ENCODE measurements around the gene FAM234A.

Gene FAM234A

DNA sequence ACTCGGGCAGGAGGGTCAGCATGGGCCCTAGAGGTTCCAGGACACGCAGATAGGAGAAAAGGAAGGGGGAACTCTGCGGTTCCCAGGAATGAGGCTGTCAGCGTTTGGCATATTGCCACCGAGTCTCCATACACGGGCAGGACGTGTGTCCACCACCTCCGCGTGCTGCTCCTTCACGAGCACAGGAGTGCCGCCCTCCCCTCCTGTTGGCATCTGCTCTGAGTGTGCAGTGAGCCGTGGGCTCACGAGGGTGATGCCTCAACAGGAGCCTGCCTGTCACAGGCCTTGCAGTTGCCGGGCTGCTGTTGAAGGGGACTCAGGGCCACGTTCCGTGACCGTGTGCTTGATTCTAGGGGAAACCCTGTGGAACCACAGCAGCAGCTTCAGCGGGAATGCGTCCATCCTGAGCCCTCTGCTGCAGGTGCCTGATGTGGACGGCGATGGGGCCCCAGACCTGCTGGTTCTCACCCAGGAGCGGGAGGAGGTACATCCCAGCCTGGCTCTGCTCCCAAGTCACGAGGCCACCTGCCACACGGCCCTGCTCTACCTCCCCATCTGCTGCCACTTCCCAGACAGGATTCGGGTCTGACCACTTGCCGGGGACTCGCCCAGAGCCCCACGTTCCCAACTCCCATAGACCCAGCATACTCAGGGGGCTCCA is 26.5 kb downstream of the FAM234A start:
- TF ChIP-seq, protein P1, sequence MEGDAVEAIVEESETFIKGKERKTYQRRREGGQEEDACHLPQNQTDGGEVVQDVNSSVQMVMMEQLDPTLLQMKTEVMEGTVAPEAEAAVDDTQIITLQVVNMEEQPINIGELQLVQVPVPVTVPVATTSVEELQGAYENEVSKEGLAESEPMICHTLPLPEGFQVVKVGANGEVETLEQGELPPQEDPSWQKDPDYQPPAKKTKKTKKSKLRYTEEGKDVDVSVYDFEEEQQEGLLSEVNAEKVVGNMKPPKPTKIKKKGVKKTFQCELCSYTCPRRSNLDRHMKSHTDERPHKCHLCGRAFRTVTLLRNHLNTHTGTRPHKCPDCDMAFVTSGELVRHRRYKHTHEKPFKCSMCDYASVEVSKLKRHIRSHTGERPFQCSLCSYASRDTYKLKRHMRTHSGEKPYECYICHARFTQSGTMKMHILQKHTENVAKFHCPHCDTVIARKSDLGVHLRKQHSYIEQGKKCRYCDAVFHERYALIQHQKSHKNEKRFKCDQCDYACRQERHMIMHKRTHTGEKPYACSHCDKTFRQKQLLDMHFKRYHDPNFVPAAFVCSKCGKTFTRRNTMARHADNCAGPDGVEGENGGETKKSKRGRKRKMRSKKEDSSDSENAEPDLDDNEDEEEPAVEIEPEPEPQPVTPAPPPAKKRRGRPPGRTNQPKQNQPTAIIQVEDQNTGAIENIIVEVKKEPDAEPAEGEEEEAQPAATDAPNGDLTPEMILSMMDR (conservative IDR thresholded peaks at IDR 0.05; ENCODE audit: low read length) = no peak
- DNase-seq (ENCODE audit: low read depth) = no peak
- H3K4me3 ChIP-seq (ENCODE audit: low read length) = no peak overlapping the region

DNA sequence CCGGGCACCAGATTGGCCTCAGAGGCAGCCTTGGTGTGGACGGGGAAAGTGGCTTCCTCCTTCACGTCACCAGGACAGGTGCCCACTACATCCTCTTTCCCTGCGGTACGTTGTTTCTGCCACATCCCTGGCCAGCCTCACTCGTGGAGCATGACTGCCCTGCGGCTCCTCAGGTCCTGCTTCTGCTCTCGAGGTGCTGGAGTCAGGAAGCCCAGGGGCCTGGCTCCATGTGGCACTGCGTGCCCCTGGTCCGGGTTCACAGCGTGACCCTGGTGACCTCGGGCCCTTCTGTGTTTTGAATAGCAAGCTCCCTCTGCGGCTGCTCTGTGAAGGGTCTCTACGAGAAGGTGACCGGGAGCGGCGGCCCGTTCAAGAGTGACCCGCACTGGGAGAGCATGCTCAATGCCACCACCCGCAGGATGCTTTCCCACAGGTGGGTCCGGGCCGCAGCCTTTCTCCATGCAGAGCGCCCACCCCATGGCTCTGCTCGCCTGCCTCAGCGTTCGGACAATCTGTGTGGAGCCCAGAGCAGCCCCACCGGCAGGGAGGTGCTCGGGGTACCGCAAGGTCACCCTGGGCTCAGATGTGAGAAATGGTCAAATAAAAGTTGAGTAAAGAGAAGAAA is 27.6 kb downstream of the FAM234A start:
- DNase-seq (ENCODE audit: low read depth) = no peak
- TF ChIP-seq, protein P1 (conservative IDR thresholded peaks at IDR 0.05; ENCODE audit: low read length) = no peak

DNA sequence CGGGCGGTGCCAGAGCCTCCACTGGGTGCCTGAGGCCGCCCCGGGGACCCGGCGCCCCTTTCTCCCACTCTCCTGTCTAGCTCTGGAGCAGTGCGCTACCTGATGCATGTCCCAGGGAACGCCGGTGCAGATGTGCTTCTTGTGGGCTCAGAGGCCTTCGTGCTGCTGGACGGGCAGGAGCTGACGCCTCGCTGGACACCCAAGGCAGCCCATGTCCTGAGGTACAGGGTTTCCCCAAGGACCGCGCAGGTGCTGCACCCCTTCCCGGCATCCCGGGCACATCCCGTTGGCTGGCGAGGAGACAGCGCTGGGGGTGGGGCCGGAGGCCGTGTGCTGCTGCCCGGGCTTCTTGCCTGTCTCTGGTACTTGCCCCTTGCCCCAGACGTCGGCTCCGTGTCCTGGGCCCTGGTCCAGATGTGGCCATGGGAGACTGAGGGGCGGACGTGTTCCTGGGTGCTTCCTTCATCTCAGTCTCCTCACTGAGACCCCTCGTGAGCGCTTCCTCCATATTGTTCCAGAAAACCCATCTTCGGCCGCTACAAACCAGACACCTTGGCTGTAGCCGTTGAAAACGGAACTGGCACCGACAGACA is 28.7 kb downstream of the FAM234A start:
- no peak overlapping the region for H3K4me3 ChIP-seq (ENCODE audit: low read length)
- TF ChIP-seq, protein P1 (conservative IDR thresholded peaks at IDR 0.05; ENCODE audit: low read length) = no peak
- DNase-seq (ENCODE audit: low read depth) = no peak

More for the DNA sequence above, 27.6 kb downstream of the FAM234A start:
- no peak overlapping the region for H3K4me3 ChIP-seq (ENCODE audit: low read length)

DNA sequence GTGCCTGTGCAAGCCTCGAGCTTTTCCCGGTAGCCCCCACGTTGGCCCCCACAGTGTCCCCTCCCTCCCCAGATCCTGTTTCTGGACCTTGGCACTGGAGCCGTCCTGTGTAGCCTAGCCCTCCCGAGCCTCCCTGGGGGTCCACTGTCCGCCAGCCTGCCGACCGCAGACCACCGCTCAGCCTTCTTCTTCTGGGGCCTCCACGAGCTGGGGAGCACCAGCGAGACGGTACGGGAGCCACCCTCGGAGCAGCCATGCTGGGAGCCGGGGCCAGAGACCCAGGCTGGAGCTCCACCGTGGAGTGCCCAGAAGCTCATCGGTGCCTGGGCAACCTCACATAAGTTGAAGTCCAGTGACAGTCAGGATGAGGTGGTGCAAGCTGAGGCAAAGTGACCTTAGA is 29.3 kb downstream of the FAM234A start:
- DNase-seq (ENCODE audit: low read depth) = no peak
- TF ChIP-seq, protein P1 (conservative IDR thresholded peaks at IDR 0.05; ENCODE audit: low read length) = no peak
- no peak overlapping the region for H3K4me3 ChIP-seq (ENCODE audit: low read length)

- no peak overlapping the region for H3K4me3 ChIP-seq (ENCODE audit: low read length)
- TF ChIP-seq, protein P1 (conservative IDR thresholded peaks at IDR 0.05; ENCODE audit: low read length) = no peak
- no peak for DNase-seq (ENCODE audit: low read depth)
These were observed 29.9 kb downstream of the FAM234A start for GRCh38 chr16:264440-264951.

DNA sequence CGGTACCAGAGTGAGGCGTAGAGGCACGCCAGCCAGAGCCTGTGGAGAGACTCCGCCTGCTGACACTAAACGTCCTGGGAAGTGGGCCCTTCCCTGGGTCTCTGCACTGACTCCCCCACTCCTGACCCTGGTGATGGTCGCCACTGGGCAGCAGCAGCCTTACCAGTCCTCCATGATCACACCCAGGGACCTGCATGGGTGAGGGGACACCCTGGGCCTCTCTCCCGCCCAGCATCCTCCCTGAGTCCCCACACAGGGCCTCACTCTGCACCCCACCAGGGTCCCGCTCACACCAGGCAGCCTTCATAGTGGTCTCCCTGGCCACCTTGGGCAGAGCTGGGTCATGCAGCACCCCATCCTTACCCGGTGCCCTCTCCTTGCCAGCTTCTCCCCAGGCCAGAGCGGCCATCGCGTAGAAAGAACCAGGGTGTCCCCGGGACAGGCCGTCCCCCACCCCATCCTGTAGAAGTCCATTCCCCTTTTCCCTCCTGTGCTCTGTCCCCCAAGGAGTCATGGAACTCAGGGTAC is 30.4 kb downstream of the FAM234A start:
- no peak overlapping the region for H3K4me3 ChIP-seq (ENCODE audit: low read length)
- no peak for DNase-seq (ENCODE audit: low read depth)
- TF ChIP-seq, protein P1 (conservative IDR thresholded peaks at IDR 0.05; ENCODE audit: low read length) = no peak

Data from AG10803 (cell line).